Nephron progenitor cell (in vitro differentiated cells): ENCODE results near the gene TMEM184A.

Experiments used
- DNase-seq: peaks from one replicate; pipeline ENCODE4 v3.0.0; 2021
- H3K27ac Mint-ChIP-seq: 2 replicates; pipeline ENCODE4 v1.8.0; 2021; ENCODE audit warnings: mild to moderate bottlenecking, moderate library complexity, mixed read lengths
- H3K27me3 Mint-ChIP-seq: 2 replicates; pipeline ENCODE4 v1.8.0; 2021; ENCODE audit warnings: mild to moderate bottlenecking, low read depth, mixed read lengths; ENCODE audit not compliant: poor library complexity
- H3K36me3 Mint-ChIP-seq: 2 replicates; pipeline ENCODE4 v1.8.0; 2021; ENCODE audit warnings: low read depth, mixed read lengths
- H3K4me1 Mint-ChIP-seq: 2 replicates; pipeline ENCODE4 v1.8.0; 2021; ENCODE audit warnings: mixed read lengths
- H3K4me3 Mint-ChIP-seq: 2 replicates; pipeline ENCODE4 v1.8.0; 2021; ENCODE audit warnings: mild to moderate bottlenecking, moderate library complexity, mixed read lengths
- H3K9me3 Mint-ChIP-seq: 2 replicates; pipeline ENCODE4 v1.8.0; 2021; ENCODE audit warnings: mild to moderate bottlenecking, moderate library complexity, mixed read lengths
- CTCF ChIP-seq: fragments of 200-600 bp; sonication (generic); IDR thresholded peaks from 2 replicates; pipeline ENCODE4 v1.5.0; 2021; ENCODE audit warnings: antibody characterized with exemption

TMEM184A gene

DNA sequence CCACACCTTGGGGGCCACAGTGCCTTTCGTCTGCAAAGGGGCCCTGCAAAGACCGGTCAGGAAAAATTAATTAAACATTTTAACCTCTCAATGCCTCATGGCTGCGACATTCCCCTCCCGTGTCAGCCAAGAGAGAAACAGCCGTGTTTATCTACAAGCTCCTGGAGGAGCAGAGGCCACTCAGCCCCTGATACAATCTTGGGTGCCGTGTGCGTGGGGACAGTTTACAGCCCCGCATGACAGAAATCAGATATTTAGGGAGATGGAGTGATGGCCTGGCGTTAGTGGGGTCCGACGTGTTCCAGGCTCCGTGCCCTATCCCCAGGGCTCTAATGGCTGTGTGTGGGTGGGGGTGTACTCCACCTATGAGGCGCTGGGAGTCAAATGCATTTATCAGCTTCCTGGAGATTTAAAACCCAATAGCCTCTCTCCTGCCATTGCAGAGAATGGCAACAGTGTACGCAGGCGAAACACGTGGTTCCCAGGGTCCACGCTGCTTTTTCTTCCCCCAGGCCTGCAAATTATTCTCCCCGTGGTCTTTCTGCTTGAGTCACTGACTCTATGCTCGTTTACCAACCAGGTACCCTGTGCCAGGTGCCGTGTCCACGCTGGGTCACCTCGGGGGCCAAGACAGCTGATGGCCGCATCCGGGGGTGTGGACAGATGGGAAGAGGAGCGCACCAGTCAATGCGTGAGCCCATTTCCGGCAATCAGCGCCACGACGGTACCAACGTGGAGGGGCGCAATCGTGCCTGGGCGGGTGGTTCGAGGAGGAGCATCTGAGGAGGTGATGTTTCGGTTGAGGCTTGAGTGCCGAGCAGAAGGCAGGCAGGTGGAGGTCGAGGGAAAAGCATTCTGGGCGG lies 40.4 kb upstream of the TMEM184A start:
- Mint-ChIP-seq H3K36me3 (no peaks in the 10 kb centered on the region), H3K4me1 (peaks cover 20% of the 10 kb centered on the region), H3K27me3 (peaks cover 14% of the 10 kb centered on the region), H3K9me3 (no peaks in the 10 kb centered on the region), H3K4me3 (no peak overlapping the region), H3K27ac (peak overlapping the region; percentile 61)
- TF ChIP-seq CTCF: no peak
- no peak for DNase-seq

DNA sequence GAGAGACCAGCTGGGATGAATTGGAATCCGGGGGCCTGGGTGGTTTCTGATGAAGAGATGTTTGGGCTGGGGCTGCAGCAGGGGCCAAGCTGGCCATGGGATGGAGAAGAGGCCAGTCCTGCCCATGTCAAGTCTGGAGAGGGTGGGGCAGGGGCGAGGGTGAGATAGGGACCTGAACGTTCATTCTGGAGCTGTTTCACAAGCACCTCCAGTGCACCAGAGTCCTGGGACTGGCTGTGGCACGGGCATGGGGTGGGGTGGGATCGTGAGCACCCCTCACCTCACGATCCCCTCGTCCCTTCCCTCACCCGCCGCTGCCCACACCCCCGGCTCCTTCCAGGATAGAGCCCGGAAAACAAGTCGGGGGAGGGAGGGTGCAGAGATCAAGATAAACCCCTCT lies 39.6 kb upstream of the TMEM184A start:
- Mint-ChIP-seq H3K36me3 (no peaks in the 10 kb centered on the region), H3K4me1 (peaks cover 24% of the 10 kb centered on the region), H3K27ac (no peak overlapping the region), H3K4me3 (no peak overlapping the region), H3K27me3 (peaks cover 21% of the 10 kb centered on the region), H3K9me3 (no peaks in the 10 kb centered on the region)
- DNase-seq: no peak
- TF ChIP-seq CTCF: no peak

GRCh38 chr7:1595027-1595426 lies 39.0 kb upstream of the TMEM184A start:
- no peak for TF ChIP-seq CTCF
- Mint-ChIP-seq H3K27me3 (peaks cover 22% of the 10 kb centered on the region), H3K4me1 (peaks cover 26% of the 10 kb centered on the region), H3K9me3 (no peaks in the 10 kb centered on the region), H3K4me3 (no peak overlapping the region), H3K36me3 (no peaks in the 10 kb centered on the region), H3K27ac (no peak overlapping the region)
- DNase-seq: no peak

DNA sequence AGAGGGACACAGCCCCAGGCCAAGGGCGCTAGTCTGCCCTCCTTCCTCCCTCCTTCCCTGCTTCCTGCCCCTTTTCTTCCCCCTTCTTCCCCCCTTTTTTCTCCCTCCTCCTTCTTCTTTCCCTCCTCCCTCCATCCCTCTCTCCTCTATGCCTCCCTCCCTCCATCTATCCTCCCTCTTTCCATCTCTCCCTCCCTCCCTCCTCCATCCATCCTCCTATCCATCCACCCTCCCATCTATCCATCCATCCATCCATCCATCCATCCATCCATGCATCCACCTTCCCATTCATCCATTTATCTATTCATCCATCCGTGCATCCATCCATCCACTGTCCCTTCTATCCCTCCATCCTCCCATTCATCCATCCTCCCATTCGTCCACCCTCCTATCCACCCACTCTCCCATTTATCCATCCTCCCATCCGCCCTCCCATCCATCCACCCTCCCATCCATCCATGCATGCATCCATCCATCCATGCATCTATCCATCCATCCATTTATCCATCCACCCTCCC lies 38.0 kb upstream of the TMEM184A start:
- H3K27ac Mint-ChIP-seq: no peak overlapping the region
- H3K4me3 Mint-ChIP-seq: no peak overlapping the region
- H3K27me3 Mint-ChIP-seq: peaks cover 26% of the 10 kb centered on the region
- peaks cover 26% of the 10 kb centered on the region for H3K4me1 Mint-ChIP-seq
- no peak for TF ChIP-seq CTCF
- no peak for DNase-seq
- peaks cover 7% of the 10 kb centered on the region for H3K9me3 Mint-ChIP-seq
- no peaks in the 10 kb centered on the region for H3K36me3 Mint-ChIP-seq

- Mint-ChIP-seq H3K36me3 (peaks cover 1% of the 10 kb centered on the region), H3K9me3 (peaks cover 11% of the 10 kb centered on the region), H3K27ac (no peak overlapping the region), H3K27me3 (peaks cover 26% of the 10 kb centered on the region), H3K4me3 (no peak overlapping the region), H3K4me1 (peaks cover 27% of the 10 kb centered on the region)
- DNase-seq: no peak
- peak; percentile 38 for TF ChIP-seq CTCF
Observed at GRCh38 chr7:1593091-1593866, 37.3 kb upstream of the TMEM184A start.
